Nephron progenitor cell (in vitro differentiated cells): ENCODE measurements around the gene PAK4.

ENCODE experiments used
- DNase-seq: peaks from one replicate; pipeline ENCODE4 v3.0.0; 2021
- H3K27ac Mint-ChIP-seq: 2 replicates; pipeline ENCODE4 v1.8.0; 2021; ENCODE audit warnings: mild to moderate bottlenecking, moderate library complexity, mixed read lengths
- H3K27me3 Mint-ChIP-seq: 2 replicates; pipeline ENCODE4 v1.8.0; 2021; ENCODE audit warnings: mild to moderate bottlenecking, low read depth, mixed read lengths; ENCODE audit not compliant: poor library complexity
- H3K36me3 Mint-ChIP-seq: 2 replicates; pipeline ENCODE4 v1.8.0; 2021; ENCODE audit warnings: low read depth, mixed read lengths
- H3K4me1 Mint-ChIP-seq: 2 replicates; pipeline ENCODE4 v1.8.0; 2021; ENCODE audit warnings: mixed read lengths
- H3K4me3 Mint-ChIP-seq: 2 replicates; pipeline ENCODE4 v1.8.0; 2021; ENCODE audit warnings: mild to moderate bottlenecking, moderate library complexity, mixed read lengths
- H3K9me3 Mint-ChIP-seq: 2 replicates; pipeline ENCODE4 v1.8.0; 2021; ENCODE audit warnings: mild to moderate bottlenecking, moderate library complexity, mixed read lengths
- TF ChIP-seq, protein P1 (sequence below): fragments of 200-600 bp; sonication (generic); IDR thresholded peaks from 2 replicates; pipeline ENCODE4 v1.5.0; 2021; ENCODE audit warnings: antibody characterized with exemption

PAK4 gene

DNA sequence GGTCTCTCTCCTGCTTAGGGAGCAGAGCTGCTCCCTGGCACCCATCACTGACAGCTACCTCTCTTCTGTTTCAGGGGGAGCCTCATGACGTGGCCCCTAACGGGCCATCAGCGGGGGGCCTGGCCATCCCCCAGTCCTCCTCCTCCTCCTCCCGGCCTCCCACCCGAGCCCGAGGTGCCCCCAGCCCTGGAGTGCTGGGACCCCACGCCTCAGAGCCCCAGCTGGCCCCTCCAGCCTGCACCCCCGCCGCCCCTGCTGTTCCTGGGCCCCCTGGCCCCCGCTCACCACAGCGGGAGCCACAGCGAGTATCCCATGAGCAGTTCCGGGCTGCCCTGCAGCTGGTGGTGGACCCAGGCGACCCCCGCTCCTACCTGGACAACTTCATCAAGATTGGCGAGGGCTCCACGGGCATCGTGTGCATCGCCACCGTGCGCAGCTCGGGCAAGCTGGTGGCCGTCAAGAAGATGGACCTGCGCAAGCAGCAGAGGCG lies 48.0 kb downstream of the PAK4 start:
- DNase-seq, result no peak
- no peak overlapping the region for H3K4me3 Mint-ChIP-seq
- H3K27ac Mint-ChIP-seq, result no peak overlapping the region
- H3K27me3 Mint-ChIP-seq, result no peaks in the 10 kb centered on the region
- no peaks in the 10 kb centered on the region for H3K9me3 Mint-ChIP-seq
- peaks cover 5% of the 10 kb centered on the region for H3K36me3 Mint-ChIP-seq
- H3K4me1 Mint-ChIP-seq, result peaks cover 5% of the 10 kb centered on the region
- TF ChIP-seq, protein P1, sequence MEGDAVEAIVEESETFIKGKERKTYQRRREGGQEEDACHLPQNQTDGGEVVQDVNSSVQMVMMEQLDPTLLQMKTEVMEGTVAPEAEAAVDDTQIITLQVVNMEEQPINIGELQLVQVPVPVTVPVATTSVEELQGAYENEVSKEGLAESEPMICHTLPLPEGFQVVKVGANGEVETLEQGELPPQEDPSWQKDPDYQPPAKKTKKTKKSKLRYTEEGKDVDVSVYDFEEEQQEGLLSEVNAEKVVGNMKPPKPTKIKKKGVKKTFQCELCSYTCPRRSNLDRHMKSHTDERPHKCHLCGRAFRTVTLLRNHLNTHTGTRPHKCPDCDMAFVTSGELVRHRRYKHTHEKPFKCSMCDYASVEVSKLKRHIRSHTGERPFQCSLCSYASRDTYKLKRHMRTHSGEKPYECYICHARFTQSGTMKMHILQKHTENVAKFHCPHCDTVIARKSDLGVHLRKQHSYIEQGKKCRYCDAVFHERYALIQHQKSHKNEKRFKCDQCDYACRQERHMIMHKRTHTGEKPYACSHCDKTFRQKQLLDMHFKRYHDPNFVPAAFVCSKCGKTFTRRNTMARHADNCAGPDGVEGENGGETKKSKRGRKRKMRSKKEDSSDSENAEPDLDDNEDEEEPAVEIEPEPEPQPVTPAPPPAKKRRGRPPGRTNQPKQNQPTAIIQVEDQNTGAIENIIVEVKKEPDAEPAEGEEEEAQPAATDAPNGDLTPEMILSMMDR, result no peak

- Mint-ChIP-seq H3K4me1 (peaks cover 4% of the 10 kb centered on the region), H3K36me3 (peaks cover 5% of the 10 kb centered on the region), H3K4me3 (no peak overlapping the region), H3K9me3 (no peaks in the 10 kb centered on the region), H3K27ac (no peak overlapping the region), H3K27me3 (no peaks in the 10 kb centered on the region)
- no peak for DNase-seq
- TF ChIP-seq, protein P1, result no peak
Observed at GRCh38 chr19:39174142-39174541, 48.6 kb downstream of the PAK4 start.

- no peak for DNase-seq
- Mint-ChIP-seq H3K27me3 (no peaks in the 10 kb centered on the region), H3K36me3 (peaks cover 5% of the 10 kb centered on the region), H3K27ac (no peak overlapping the region), H3K4me3 (no peak overlapping the region), H3K4me1 (peaks cover 4% of the 10 kb centered on the region), H3K9me3 (no peaks in the 10 kb centered on the region)
- TF ChIP-seq, protein P1, result no peak
Observed at GRCh38 chr19:39174558-39175544, 49.3 kb downstream of the PAK4 start.

DNA sequence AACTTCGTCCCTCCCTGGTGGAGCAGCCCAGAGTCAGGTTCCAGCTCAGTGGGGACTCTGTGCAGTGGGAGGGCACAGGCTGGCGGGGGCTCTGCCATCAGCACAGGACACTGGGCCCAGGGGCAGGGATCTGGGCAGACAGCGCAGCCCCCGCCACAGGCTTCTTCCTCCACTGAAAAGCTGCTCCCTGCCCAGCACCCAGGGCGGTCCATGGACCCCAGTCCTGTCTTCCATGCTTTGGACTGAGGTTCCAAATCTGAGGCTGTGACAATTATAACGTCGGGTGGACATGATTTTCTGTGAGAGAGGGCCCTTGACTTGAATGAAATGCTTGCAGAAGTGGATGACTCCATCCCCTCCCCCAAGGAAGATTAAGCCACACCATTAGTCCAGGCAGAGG lies 50.0 kb downstream of the PAK4 start:
- H3K9me3 Mint-ChIP-seq, result no peaks in the 10 kb centered on the region
- peaks cover 4% of the 10 kb centered on the region for H3K4me1 Mint-ChIP-seq
- no peak for DNase-seq
- no peak overlapping the region for H3K27ac Mint-ChIP-seq
- H3K4me3 Mint-ChIP-seq, result no peak overlapping the region
- TF ChIP-seq, protein P1, result no peak
- no peaks in the 10 kb centered on the region for H3K27me3 Mint-ChIP-seq
- H3K36me3 Mint-ChIP-seq, result peaks cover 5% of the 10 kb centered on the region

DNA sequence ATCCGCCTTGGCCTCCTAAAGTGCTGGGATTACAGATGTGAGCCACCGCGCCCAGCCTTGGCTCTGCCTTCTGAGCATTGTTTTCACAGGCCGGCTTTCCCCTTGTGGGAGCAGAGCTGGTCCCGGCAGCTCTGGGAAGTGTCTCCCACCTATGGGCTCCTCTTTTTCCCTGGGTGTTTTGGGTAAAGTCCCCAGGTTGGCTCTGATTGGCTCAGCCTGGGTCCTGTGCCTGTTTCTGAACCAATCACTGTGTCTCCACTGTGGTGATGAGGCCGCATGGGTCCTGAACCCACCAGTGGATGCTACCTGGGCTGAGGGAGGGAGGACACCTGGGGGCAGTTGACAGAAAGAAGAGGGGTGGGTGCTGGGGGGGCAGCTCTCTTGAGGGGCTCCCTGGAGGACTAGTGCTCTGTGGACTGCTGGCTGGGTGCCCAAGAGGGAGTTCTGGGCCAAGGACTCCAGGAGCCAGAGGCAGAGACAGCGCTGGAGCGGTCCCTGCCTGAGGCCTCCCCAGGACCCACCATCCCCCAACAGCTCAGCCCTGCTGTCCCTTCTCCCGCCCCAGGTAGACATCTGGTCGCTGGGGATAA lies 51.6 kb downstream of the PAK4 start:
- peaks cover 7% of the 10 kb centered on the region for H3K4me1 Mint-ChIP-seq
- TF ChIP-seq, protein P1, result no peak
- no peak for DNase-seq
- H3K27me3 Mint-ChIP-seq, result no peaks in the 10 kb centered on the region
- no peaks in the 10 kb centered on the region for H3K9me3 Mint-ChIP-seq
- no peak overlapping the region for H3K4me3 Mint-ChIP-seq
- peaks cover 13% of the 10 kb centered on the region for H3K36me3 Mint-ChIP-seq
- H3K27ac Mint-ChIP-seq, result no peak overlapping the region
